ENCODE measurements around the gene NDUFS2.

NDUFS2 gene

GRCh38 chr1:161192476-161193465, 9.4 kb upstream of the NDUFS2 start:
- ATAC-seq, result peak; percentile 63
- TF ChIP-seq PATZ1 (CRISPR knock-in tag; IDR thresholded peaks at IDR 0.05; ENCODE audit: borderline replicate concordance) (no peak), TCF4 (CRISPR knock-in tag; IDR thresholded peaks at IDR 0.05; ENCODE audit: borderline replicate concordance) (no peak), ESRRG (CRISPR knock-in tag; IDR thresholded peaks at IDR 0.05) (no peak), PPARA (CRISPR knock-in tag; IDR thresholded peaks at IDR 0.05; ENCODE audit: borderline replicate concordance) (no peak), ZFP3 (CRISPR knock-in tag; IDR thresholded peaks at IDR 0.05) (no peak), BACH2 (CRISPR knock-in tag; IDR thresholded peaks at IDR 0.05; ENCODE audit: borderline replicate concordance) (no peak)

- no peak for ATAC-seq
- TF ChIP-seq ZNF70 (CRISPR knock-in tag; IDR thresholded peaks at IDR 0.05) (no peak), PATZ1 (CRISPR knock-in tag; IDR thresholded peaks at IDR 0.05; ENCODE audit: borderline replicate concordance) (no peak)
Measured at GRCh38 chr1:161193561-161194235, 8.5 kb upstream of the NDUFS2 start.

- TF ChIP-seq OSR1 (CRISPR knock-in tag; IDR thresholded peaks at IDR 0.05) (no peak), ZFP3 (CRISPR knock-in tag; IDR thresholded peaks at IDR 0.05) (no peak), SNAI2 (CRISPR knock-in tag; IDR thresholded peaks at IDR 0.05) (no peak), CREB5 (CRISPR knock-in tag; IDR thresholded peaks at IDR 0.05; ENCODE audit: low read depth) (no peak), ZNF8 (CRISPR knock-in tag; IDR thresholded peaks at IDR 0.05) (no peak), POU6F1 (CRISPR knock-in tag; IDR thresholded peaks at IDR 0.05; ENCODE audit: borderline replicate concordance, low read depth) (no peak), ISL1 (CRISPR knock-in tag; IDR thresholded peaks at IDR 0.05) (no peak), ZNF565 (CRISPR knock-in tag; conservative IDR thresholded peaks at IDR 0.05; ENCODE audit: low read depth) (no peak), TSHZ2 (CRISPR knock-in tag; IDR thresholded peaks at IDR 0.05) (no peak), GLIS3 (CRISPR knock-in tag; IDR thresholded peaks at IDR 0.05) (no peak)
- no peak for ATAC-seq
Measured at GRCh38 chr1:161195171-161195570, 7.0 kb upstream of the NDUFS2 start.

- no peak for ATAC-seq
- TF ChIP-seq PATZ1 (CRISPR knock-in tag; IDR thresholded peaks at IDR 0.05; ENCODE audit: borderline replicate concordance) (no peak), GLIS3 (CRISPR knock-in tag; IDR thresholded peaks at IDR 0.05) (no peak), BACH2 (CRISPR knock-in tag; IDR thresholded peaks at IDR 0.05; ENCODE audit: borderline replicate concordance) (no peak), PPARA (CRISPR knock-in tag; IDR thresholded peaks at IDR 0.05; ENCODE audit: borderline replicate concordance) (no peak), CSDC2 (CRISPR knock-in tag; IDR thresholded peaks at IDR 0.05) (no peak), ARNTL (CRISPR knock-in tag; IDR thresholded peaks at IDR 0.05; ENCODE audit: borderline replicate concordance, low read depth) (no peak), TCF4 (CRISPR knock-in tag; IDR thresholded peaks at IDR 0.05; ENCODE audit: borderline replicate concordance) (no peak), ZFP3 (CRISPR knock-in tag; IDR thresholded peaks at IDR 0.05) (no peak), TOX (CRISPR knock-in tag; IDR thresholded peaks at IDR 0.05; ENCODE audit: borderline replicate concordance) (no peak), CSRNP3 (CRISPR knock-in tag; IDR thresholded peaks at IDR 0.05) (no peak), ZNF70 (CRISPR knock-in tag; IDR thresholded peaks at IDR 0.05) (no peak), ZNF565 (CRISPR knock-in tag; conservative IDR thresholded peaks at IDR 0.05; ENCODE audit: low read depth) (no peak)
Measured at GRCh38 chr1:161196111-161196510, 6.1 kb upstream of the NDUFS2 start.

Measured in SK-N-SH treated with all-trans-retinoic acid at 6 μM for 48 hours (cell line).